ENCODE measurements around the gene HS3ST1. TPM values are rescaled to one million over a fixed set of nuclear protein-coding genes. Genes with fewer than 3 reads are reported as not detected.

HS3ST1 gene
- 1 to 10 TPM; 1.3 to 2.8 TPM for total RNA-seq
- 5.7 TPM for polyA plus RNA-seq (2013, experiment 1 of 2)
- 4.5 TPM for polyA plus RNA-seq (2013, experiment 2 of 2)
- long read RNA-seq, experiment 1, full-length matches to known transcripts, result 1 of 1 reads
- long read RNA-seq, experiment 1, partial matches to known transcripts, result 0 of 1 reads
- long read RNA-seq, experiment 1, other reads (novel, unspliced or antisense), result 0 of 1 reads
- long read RNA-seq, experiment 2, full-length matches to known transcripts, result 1 of 1 reads
- long read RNA-seq, experiment 2, partial matches to known transcripts, result 0 of 1 reads
- long read RNA-seq, experiment 2, other reads (novel, unspliced or antisense), result 0 of 1 reads
- long read RNA-seq, experiment 3, full-length matches to known transcripts, result 13 of 15 reads
- long read RNA-seq, experiment 3, partial matches to known transcripts, result 0 of 15 reads
- long read RNA-seq, experiment 3, other reads (novel, unspliced or antisense), result 2 of 15 reads
- long read RNA-seq, experiment 4, full-length matches to known transcripts, result 4 of 4 reads
- long read RNA-seq, experiment 4, partial matches to known transcripts, result 0 of 4 reads
- long read RNA-seq, experiment 4, other reads (novel, unspliced or antisense), result 0 of 4 reads

DNA sequence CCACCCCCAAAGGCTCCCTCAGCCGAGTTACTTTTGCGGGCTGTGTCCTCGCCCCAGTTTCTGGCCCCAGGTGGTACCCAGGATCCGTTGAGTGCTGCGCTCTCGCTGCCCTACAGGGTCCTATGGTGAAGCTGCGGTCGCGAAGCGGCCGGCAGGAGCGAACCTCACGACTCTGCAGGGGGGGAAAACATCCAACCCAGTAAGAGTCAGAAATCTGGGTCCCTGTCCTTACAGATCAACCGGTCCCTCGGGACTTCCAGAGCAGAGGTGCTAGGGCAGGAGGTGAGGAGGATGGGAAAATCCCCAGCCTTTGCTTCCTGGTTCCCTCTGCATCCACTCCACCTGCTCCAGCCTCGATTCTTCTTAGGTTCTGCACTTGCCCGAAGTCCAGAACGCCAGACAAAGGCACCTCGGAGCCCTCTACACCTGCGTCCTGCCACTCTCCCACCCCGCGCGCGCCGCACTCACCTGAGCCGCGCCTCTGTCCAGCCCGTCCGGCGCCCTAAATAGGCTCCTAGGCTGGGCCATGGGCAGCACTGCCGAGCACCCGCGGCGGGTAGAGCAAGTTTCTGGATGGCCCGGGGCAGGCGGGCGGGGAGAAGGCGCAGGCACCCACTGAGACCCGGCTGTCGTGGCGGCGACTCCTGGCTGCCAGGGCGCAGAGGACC, at the start of gene HS3ST1:
Gene HS3ST1, minus strand, starts transcription at position 664 of the 668 bp plus-strand sequence. CDS start 28,889 bp downstream, outside the sequence.
- Histone ChIP-seq H3K9me3 (ENCODE audit: control insufficient read depth, low read length) (no peaks in the 10 kb centered on the region), H3K36me3 (ENCODE audit: control insufficient read depth, insufficient read depth, low read length) (no peaks in the 10 kb centered on the region), H3K27ac (ENCODE audit: low read depth, low read length) (no peak within 1 kb of the TSS), H3K27me3 (ENCODE audit: control insufficient read depth, insufficient read depth, low read length, poor library complexity, severe bottlenecking) (peaks cover 44% of the 10 kb centered on the region), H3K4me3 (ENCODE audit: low read length) (peak within 1 kb of the TSS; percentile 87), H3K9ac (ENCODE audit: extremely low read depth, low read length, poor library complexity, severe bottlenecking) (no peak within 1 kb of the TSS), H3K4me1 (ENCODE audit: control insufficient read depth, insufficient read depth, low read length) (no peaks in the 10 kb centered on the region)
- no peaks in the 10 kb centered on the region for H3K36me3 Mint-ChIP-seq (ENCODE audit: low read depth)
- H3K4me3 Mint-ChIP-seq, result peak within 1 kb of the TSS; percentile 75
- WGBS, 2 experiments (ENCODE audit: insufficient coverage in 1 of 2, insufficient read length in 1 of 2), result 0 to 1% methylated on average over 14 to 43 of the region's 43 CpGs
- TF ChIP-seq, protein P1, sequence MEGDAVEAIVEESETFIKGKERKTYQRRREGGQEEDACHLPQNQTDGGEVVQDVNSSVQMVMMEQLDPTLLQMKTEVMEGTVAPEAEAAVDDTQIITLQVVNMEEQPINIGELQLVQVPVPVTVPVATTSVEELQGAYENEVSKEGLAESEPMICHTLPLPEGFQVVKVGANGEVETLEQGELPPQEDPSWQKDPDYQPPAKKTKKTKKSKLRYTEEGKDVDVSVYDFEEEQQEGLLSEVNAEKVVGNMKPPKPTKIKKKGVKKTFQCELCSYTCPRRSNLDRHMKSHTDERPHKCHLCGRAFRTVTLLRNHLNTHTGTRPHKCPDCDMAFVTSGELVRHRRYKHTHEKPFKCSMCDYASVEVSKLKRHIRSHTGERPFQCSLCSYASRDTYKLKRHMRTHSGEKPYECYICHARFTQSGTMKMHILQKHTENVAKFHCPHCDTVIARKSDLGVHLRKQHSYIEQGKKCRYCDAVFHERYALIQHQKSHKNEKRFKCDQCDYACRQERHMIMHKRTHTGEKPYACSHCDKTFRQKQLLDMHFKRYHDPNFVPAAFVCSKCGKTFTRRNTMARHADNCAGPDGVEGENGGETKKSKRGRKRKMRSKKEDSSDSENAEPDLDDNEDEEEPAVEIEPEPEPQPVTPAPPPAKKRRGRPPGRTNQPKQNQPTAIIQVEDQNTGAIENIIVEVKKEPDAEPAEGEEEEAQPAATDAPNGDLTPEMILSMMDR (conservative IDR thresholded peaks at IDR 0.05), result no peak
- no peaks in the 10 kb centered on the region for H3K9me3 Mint-ChIP-seq
- peaks cover 36% of the 10 kb centered on the region for H3K4me1 Mint-ChIP-seq
- H3K27ac Mint-ChIP-seq, result no peak within 1 kb of the TSS
- H3K27me3 Mint-ChIP-seq (ENCODE audit: insufficient read depth), result peaks cover 52% of the 10 kb centered on the region
- DNase-seq, result peak; percentile 73

DNA sequence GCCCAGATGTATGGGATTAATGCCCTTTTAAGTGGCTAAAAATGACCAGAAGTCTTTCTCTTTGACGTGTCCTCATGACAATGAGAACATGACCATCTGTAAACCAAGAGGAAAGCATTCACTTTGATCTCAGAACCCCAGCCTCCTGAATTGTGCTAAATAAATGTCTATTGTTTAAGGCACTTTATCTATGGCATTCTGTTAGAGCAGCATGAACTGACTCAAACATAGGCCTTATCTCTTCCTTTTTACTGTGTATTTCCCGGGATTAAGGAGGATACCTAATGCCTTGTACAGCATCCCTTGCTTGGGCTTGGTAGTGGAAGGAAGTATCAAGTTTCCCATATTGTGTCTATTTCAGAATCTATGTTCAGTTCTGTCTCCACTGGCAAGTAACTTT, 47.2 kb upstream of the HS3ST1 start:
- TF ChIP-seq, protein P1 (conservative IDR thresholded peaks at IDR 0.05), result no peak
- H3K27me3 Mint-ChIP-seq (ENCODE audit: insufficient read depth), result peaks cover 1% of the 10 kb centered on the region
- no peaks in the 10 kb centered on the region for H3K36me3 Mint-ChIP-seq (ENCODE audit: low read depth)
- H3K4me1 ChIP-seq (ENCODE audit: control insufficient read depth, insufficient read depth, low read length), result peaks cover 4% of the 10 kb centered on the region
- peaks cover 17% of the 10 kb centered on the region for H3K9me3 ChIP-seq (ENCODE audit: control insufficient read depth, low read length)
- peaks cover 8% of the 10 kb centered on the region for H3K9me3 Mint-ChIP-seq
- H3K4me1 Mint-ChIP-seq, result peaks cover 8% of the 10 kb centered on the region
- H3K27ac ChIP-seq (ENCODE audit: low read depth, low read length), result no peak overlapping the region
- no peaks in the 10 kb centered on the region for H3K36me3 ChIP-seq (ENCODE audit: control insufficient read depth, insufficient read depth, low read length)
- H3K4me3 Mint-ChIP-seq, result no peak overlapping the region
- H3K4me3 ChIP-seq (ENCODE audit: low read length), result peak overlapping the region; percentile 21
- whole genome bisulfite sequencing, 2 experiments (ENCODE audit: insufficient coverage in 1 of 2, insufficient read length in 1 of 2), result 66% methylated on average over 2 of the region's 2 CpGs; no CpG with 5 or more reads in 1 of the 2 experiments
- no peak overlapping the region for H3K9ac ChIP-seq (ENCODE audit: extremely low read depth, low read length, poor library complexity, severe bottlenecking)
- no peak for DNase-seq
- H3K27ac Mint-ChIP-seq, result no peak overlapping the region
- H3K27me3 ChIP-seq (ENCODE audit: control insufficient read depth, insufficient read depth, low read length, poor library complexity, severe bottlenecking), result no peaks in the 10 kb centered on the region

- Histone ChIP-seq H3K9me3 (ENCODE audit: control insufficient read depth, low read length) (peaks cover 11% of the 10 kb centered on the region), H3K27ac (ENCODE audit: low read depth, low read length) (no peak overlapping the region), H3K4me3 (ENCODE audit: low read length) (no peak overlapping the region), H3K4me1 (ENCODE audit: control insufficient read depth, insufficient read depth, low read length) (peaks cover 4% of the 10 kb centered on the region), H3K36me3 (ENCODE audit: control insufficient read depth, insufficient read depth, low read length) (no peaks in the 10 kb centered on the region), H3K9ac (ENCODE audit: extremely low read depth, low read length, poor library complexity, severe bottlenecking) (no peak overlapping the region), H3K27me3 (ENCODE audit: control insufficient read depth, insufficient read depth, low read length, poor library complexity, severe bottlenecking) (no peaks in the 10 kb centered on the region)
- Mint-ChIP-seq H3K9me3 (peaks cover 8% of the 10 kb centered on the region), H3K4me1 (peaks cover 11% of the 10 kb centered on the region), H3K36me3 (ENCODE audit: low read depth) (no peaks in the 10 kb centered on the region), H3K27me3 (ENCODE audit: insufficient read depth) (peaks cover 1% of the 10 kb centered on the region), H3K27ac (no peak overlapping the region), H3K4me3 (no peak overlapping the region)
- TF ChIP-seq, protein P1 (conservative IDR thresholded peaks at IDR 0.05), result no peak
- DNase-seq, result no peak
- WGBS, 2 experiments (ENCODE audit: insufficient coverage in 1 of 2, insufficient read length in 1 of 2), result 100% methylated on average over 1 of the region's 1 CpG; no CpG with 5 or more reads in 1 of the 2 experiments
Measured at GRCh38 chr4:11474146-11474545, 45.5 kb upstream of the HS3ST1 start.
